GM19238 (cell line): Measurements from ENCODE around the gene CAMK2D.

Source experiments
- DNase-seq: peaks from one replicate; pipeline ENCODE4 v3.0.0; 2011; ENCODE audit warnings: low spot score; ENCODE audit not compliant: insufficient read length

The CAMK2D gene

GRCh38 chr4:113481820-113482219, 279.7 kb downstream of the CAMK2D start:
- no peak for DNase-seq

GRCh38 chr4:113480109-113480508, 281.4 kb downstream of the CAMK2D start:
- DNase-seq = no peak

- DNase-seq = no peak
Measured at GRCh38 chr4:113478032-113478431, 283.5 kb downstream of the CAMK2D start.

GRCh38 chr4:113476800-113477199, 284.7 kb downstream of the CAMK2D start:
- no peak for DNase-seq

- DNase-seq = no peak
Measured at GRCh38 chr4:113474017-113474416, 287.5 kb downstream of the CAMK2D start.

GRCh38 chr4:113472864-113473263, 288.7 kb downstream of the CAMK2D start:
- DNase-seq = no peak

- no peak for DNase-seq
Measured at GRCh38 chr4:113471146-113471860, 290.2 kb downstream of the CAMK2D start.

GRCh38 chr4:113469926-113470325, 291.6 kb downstream of the CAMK2D start:
- DNase-seq = no peak

GRCh38 chr4:113469023-113469390, 292.5 kb downstream of the CAMK2D start:
- DNase-seq = no peak

GRCh38 chr4:113468165-113469022, 293.1 kb downstream of the CAMK2D start:
- DNase-seq = no peak

- DNase-seq = no peak
Measured at GRCh38 chr4:113467581-113467980, 294.0 kb downstream of the CAMK2D start.

GRCh38 chr4:113462286-113462685, 299.3 kb downstream of the CAMK2D start:
- DNase-seq = no peak

- DNase-seq = no peak
Measured at GRCh38 chr4:113461281-113461680, 300.3 kb downstream of the CAMK2D start.

- no peak for DNase-seq
Measured at GRCh38 chr4:113457886-113458285, 303.7 kb downstream of the CAMK2D start.

- no peak for DNase-seq
Measured at GRCh38 chr4:113457121-113457520, 304.4 kb downstream of the CAMK2D start.

- no peak for DNase-seq
Measured at GRCh38 chr4:113455061-113455460, 306.5 kb downstream of the CAMK2D start.

GRCh38 chr4:113452868-113453620, 308.5 kb downstream of the CAMK2D start:
- DNase-seq = no peak

GRCh38 chr4:113452152-113452551, 309.4 kb downstream of the CAMK2D start:
- no peak for DNase-seq

GRCh38 chr4:113450295-113451080, 311.1 kb downstream of the CAMK2D start:
- no peak for DNase-seq

GRCh38 chr4:113449410-113449974, 312.0 kb downstream of the CAMK2D start:
- no peak for DNase-seq

- DNase-seq = no peak
Measured at GRCh38 chr4:113447769-113448168, 313.8 kb downstream of the CAMK2D start.
